Activated CD8-positive, alpha-beta T cell treated with anti-CD3 and anti-CD28 coated beads for 36 hours (primary cell): ENCODE measurements around the gene ZNF124. TPM values are rescaled to one million over a fixed set of nuclear protein-coding genes. Genes with fewer than 3 reads are reported as not detected.

Experiments used
- ATAC-seq: fragments of 200-7000 bp; cut with Tn5 transposase; one replicate; pipeline ENCODE4 v1.10.0; 2021; ENCODE audit warnings: mild to moderate bottlenecking, moderate library complexity
- CTCF ChIA-PET: fragments of 350-600 bp; sonication (Branson Sonifier 250); formaldehyde crosslinking; loops from one replicate; lab custom pipeline; 2021; ENCODE audit warnings: antibody characterized with exemption; lab: Charles Lee
- POLR2A ChIA-PET: fragments of 350-600 bp; sonication (Branson Sonifier 250); formaldehyde crosslinking; loops from one replicate; lab custom pipeline; 2021; ENCODE audit warnings: antibody characterized with exemption; lab: Charles Lee
- DNase-seq: peaks from one replicate; pipeline ENCODE4 v3.0.0-alpha.2; 2020
- H3K27ac Mint-ChIP-seq: one replicate; pipeline ENCODE4 v1.8.0; 2021; ENCODE audit warnings: mild to moderate bottlenecking, mixed read lengths
- H3K27me3 Mint-ChIP-seq: one replicate; pipeline ENCODE4 v1.8.0; 2021; ENCODE audit warnings: mixed read lengths
- H3K36me3 Mint-ChIP-seq: one replicate; pipeline ENCODE4 v1.8.0; 2021; ENCODE audit warnings: low read depth, mixed read lengths
- H3K4me1 Mint-ChIP-seq: one replicate; pipeline ENCODE4 v1.8.0; 2021; ENCODE audit warnings: low read depth, mixed read lengths
- H3K4me3 Mint-ChIP-seq: one replicate; pipeline ENCODE4 v1.8.0; 2021; ENCODE audit warnings: mild to moderate bottlenecking, moderate library complexity, mixed read lengths
- H3K9me3 Mint-ChIP-seq: one replicate; pipeline ENCODE4 v1.8.0; 2021; ENCODE audit warnings: mixed read lengths
- intact Hi-C: fragments of 100-400 bp; cut with micrococcal nuclease; formaldehyde crosslinking; loops from one replicate; pipeline ENCODE4 v1.10.0; 2022
- total RNA-seq, 2 experiments: library from RNA; stranded (reverse); gene quantifications; one replicate each; pipeline ENCODE4 v1.2.3, GENCODE V29; 2021
- TF ChIP-seq, protein P1 (sequence below): fragments of 200-600 bp; IDR thresholded peaks from one replicate; pipeline ENCODE4 v1.8.0; 2022; ENCODE audit warnings: antibody characterized with exemption, mild to moderate bottlenecking

The ZNF124 gene
- total RNA-seq, 2 experiments from 2014 or later = 15.5 to 16.8 TPM

DNA sequence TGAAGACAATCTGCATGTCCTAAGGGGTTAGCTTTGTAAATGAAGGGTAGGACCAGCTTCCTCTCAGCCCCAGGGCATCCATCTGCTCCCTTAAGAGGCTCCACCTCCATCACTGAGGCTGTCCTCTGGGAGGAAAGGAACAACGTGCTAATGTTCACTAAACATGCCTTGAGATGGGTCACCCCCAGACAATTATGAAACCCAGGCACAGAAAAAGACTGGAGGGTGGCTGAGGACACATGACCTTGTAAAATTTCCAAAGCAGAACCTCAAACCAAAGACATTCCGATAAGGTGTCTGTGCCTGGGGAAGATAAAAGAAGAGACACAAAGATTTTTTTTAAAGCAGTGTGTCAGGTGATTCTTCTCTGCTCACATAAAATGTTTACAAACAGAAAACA is 37.6 kb upstream of the ZNF124 start:
- POLR2A ChIA-PET = interaction anchor here (1.1 kb wide), 1 partner anchor 36 kb away, joined by 3 read pairs; no protein-coding TSS in a partner anchor
- intact Hi-C loops = no loop called here
- TF ChIP-seq, protein P1, sequence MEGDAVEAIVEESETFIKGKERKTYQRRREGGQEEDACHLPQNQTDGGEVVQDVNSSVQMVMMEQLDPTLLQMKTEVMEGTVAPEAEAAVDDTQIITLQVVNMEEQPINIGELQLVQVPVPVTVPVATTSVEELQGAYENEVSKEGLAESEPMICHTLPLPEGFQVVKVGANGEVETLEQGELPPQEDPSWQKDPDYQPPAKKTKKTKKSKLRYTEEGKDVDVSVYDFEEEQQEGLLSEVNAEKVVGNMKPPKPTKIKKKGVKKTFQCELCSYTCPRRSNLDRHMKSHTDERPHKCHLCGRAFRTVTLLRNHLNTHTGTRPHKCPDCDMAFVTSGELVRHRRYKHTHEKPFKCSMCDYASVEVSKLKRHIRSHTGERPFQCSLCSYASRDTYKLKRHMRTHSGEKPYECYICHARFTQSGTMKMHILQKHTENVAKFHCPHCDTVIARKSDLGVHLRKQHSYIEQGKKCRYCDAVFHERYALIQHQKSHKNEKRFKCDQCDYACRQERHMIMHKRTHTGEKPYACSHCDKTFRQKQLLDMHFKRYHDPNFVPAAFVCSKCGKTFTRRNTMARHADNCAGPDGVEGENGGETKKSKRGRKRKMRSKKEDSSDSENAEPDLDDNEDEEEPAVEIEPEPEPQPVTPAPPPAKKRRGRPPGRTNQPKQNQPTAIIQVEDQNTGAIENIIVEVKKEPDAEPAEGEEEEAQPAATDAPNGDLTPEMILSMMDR = no peak
- CTCF ChIA-PET = no interaction called here
- Mint-ChIP-seq H3K36me3 (peaks cover 50% of the 10 kb centered on the region), H3K4me1 (peaks cover 66% of the 10 kb centered on the region), H3K4me3 (peak overlapping the region; percentile 91), H3K27ac (peak overlapping the region; percentile 91), H3K9me3 (peaks cover 8% of the 10 kb centered on the region), H3K27me3 (no peaks in the 10 kb centered on the region)
- no peak for ATAC-seq
- no peak for DNase-seq

DNA sequence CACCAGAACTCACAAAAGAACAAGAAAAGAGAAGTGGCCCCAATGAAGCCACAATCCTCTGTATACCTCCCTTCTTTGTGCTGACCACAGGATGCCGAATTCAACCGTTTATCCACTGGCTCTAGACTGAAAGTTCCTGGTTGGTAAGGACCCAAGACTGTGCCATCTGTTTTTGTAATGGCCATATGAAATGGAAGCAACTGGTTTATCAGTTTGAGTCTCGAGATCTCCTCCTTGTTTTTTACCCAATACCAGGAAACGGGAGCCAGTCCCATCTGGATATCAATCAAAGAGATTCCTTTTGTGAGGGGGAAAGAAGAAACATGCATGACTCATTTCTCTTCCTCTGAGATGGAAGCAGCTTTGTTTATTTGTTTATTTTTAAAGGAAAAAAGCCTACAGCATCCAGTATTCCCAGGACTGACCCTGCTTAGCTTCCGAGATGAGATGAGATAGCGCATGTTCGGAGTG is 32.4 kb upstream of the ZNF124 start:
- Mint-ChIP-seq H3K27me3 (no peaks in the 10 kb centered on the region), H3K4me1 (peaks cover 33% of the 10 kb centered on the region), H3K27ac (no peak overlapping the region), H3K9me3 (peaks cover 17% of the 10 kb centered on the region), H3K36me3 (peaks cover 91% of the 10 kb centered on the region), H3K4me3 (no peak overlapping the region)
- DNase-seq (no peak), ATAC-seq (no peak)
- CTCF ChIA-PET = no interaction called here
- intact Hi-C loops = no loop called here
- POLR2A ChIA-PET = no interaction called here
- TF ChIP-seq, protein P1 = no peak

DNA sequence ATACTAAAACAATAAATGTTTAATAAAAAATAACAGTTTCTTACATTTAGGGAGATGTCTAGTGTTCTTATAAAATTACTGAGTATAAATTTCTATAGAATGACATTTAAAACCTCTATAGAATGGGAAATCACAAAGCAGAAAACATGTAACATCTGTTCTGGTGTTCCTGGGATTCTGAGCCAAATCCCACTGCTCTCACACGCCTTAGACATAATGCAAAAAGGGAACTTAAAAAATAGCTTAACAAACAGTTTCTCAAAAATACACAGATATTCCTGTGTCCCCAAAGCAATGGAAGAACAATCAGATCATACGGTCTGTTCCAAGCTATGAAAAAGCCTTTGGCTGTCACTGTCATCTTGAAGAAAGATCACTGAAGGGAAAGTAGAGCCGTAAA is 27.0 kb upstream of the ZNF124 start:
- ATAC-seq = no peak
- intact Hi-C loops = no loop called here
- peaks cover 27% of the 10 kb centered on the region for H3K9me3 Mint-ChIP-seq
- no peak overlapping the region for H3K4me3 Mint-ChIP-seq
- no peak for DNase-seq
- ChIA-PET CTCF (no interaction called here), POLR2A (no interaction called here)
- peaks cover 95% of the 10 kb centered on the region for H3K36me3 Mint-ChIP-seq
- no peaks in the 10 kb centered on the region for H3K27me3 Mint-ChIP-seq
- H3K4me1 Mint-ChIP-seq = no peaks in the 10 kb centered on the region
- TF ChIP-seq, protein P1 = no peak
- no peak overlapping the region for H3K27ac Mint-ChIP-seq

DNA sequence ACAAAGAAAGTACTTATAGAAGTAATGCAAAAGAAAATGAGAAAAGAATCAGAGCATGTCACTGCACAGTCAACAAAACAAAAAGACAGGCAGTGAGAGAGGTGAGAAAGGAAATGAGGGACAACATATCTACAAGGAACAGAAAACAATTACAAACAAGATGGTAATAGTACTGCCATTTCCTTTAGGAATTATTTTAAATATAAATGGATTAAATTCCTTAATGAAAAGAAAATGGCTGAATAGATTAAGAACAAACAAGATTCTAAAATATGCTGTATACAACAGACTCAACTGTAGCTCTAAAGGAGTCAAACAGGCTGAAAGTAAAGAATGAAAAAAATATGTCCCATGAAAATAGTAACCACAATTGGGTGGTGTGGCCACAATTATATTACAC is 22.1 kb upstream of the ZNF124 start:
- ChIA-PET CTCF (no interaction called here), POLR2A (interaction anchor here (0.6 kb wide), 1 partner anchor 24 kb away, joined by 5 read pairs; no protein-coding TSS in a partner anchor)
- Mint-ChIP-seq H3K4me1 (no peaks in the 10 kb centered on the region), H3K9me3 (peaks cover 45% of the 10 kb centered on the region), H3K27ac (no peak overlapping the region), H3K27me3 (no peaks in the 10 kb centered on the region), H3K36me3 (peaks cover 91% of the 10 kb centered on the region), H3K4me3 (no peak overlapping the region)
- TF ChIP-seq, protein P1 = no peak
- no peak for DNase-seq
- no peak for ATAC-seq
- intact Hi-C loops = no loop called here

DNA sequence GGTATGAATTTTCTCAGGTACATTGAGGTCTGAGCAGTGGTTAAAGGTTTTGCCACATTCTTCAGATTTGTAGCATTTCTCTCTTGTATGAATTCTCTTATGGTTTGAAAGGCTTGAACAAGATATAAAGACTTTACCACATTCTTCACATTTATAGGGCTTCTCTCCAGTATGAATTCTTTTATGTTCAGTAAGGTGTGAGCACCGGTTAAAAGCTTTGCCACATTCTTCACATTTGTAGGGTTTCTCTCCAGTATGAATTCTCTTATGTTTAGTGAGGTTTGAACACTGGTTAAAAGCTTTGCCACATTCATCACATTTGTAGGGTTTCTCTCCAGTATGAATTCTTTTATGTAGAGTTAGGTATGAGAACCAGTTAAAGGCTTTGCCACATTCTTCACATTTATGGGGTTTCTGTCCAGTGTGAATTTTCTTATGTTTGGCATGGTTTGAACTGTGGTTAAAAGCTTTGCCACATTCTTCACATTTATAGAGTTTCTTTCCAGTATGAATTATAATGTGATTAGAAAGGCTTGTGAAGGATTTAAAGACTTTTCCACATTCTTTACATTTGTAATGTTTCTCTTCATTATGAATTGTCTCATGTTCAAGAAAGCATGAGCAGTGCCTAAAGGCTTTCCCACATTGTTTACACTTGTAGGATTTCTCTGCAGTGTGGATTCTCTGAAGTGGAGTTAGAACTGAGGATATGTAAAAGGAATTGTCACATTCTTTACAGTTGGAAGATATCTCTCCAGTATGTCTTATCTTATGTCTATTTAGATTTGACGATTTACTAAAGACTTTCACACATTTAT is 18.4 kb upstream of the ZNF124 start:
- Mint-ChIP-seq H3K27me3 (no peaks in the 10 kb centered on the region), H3K27ac (no peak overlapping the region), H3K9me3 (peaks cover 42% of the 10 kb centered on the region), H3K4me1 (peaks cover 4% of the 10 kb centered on the region), H3K36me3 (peaks cover 73% of the 10 kb centered on the region), H3K4me3 (no peak overlapping the region)
- intact Hi-C loops = no loop called here
- ATAC-seq = no peak
- DNase-seq = no peak
- ChIA-PET CTCF (interaction anchor here (0.9 to 1.9 kb wide), 3 partner anchors 11 to 26 kb away, joined by 3 to 4 read pairs (median 3); no protein-coding TSS in a partner anchor), POLR2A (no interaction called here)
- TF ChIP-seq, protein P1 = no peak
